Measurements from ENCODE around the gene IDUA. TPM values are rescaled to one million over a fixed set of nuclear protein-coding genes. Genes with fewer than 3 reads are reported as not detected.

Gene IDUA
- 5.9 to 14.8 TPM (median 14.4 TPM) in 5 replicates for total RNA-seq (2022; extraction: Qiagen RNA extraction)

GRCh38 chr4:986879-987623 lies at the start of gene IDUA:
Gene IDUA (plus strand): TSS chr4:987044. CDS start chr4:987085, 41 bp downstream.

GRCh38 chr4:973431-974397 lies 13.1 kb upstream of the IDUA start, which contains the start of gene DGKQ:
Gene DGKQ (minus strand): TSS chr4:973569. CDS start chr4:973482, 87 bp downstream.

GRCh38 chr4:993111-994029 lies 6.5 kb downstream of the IDUA start, which contains the start of gene SLC26A1:
Gene SLC26A1 (minus strand): TSS chr4:993404. CDS start chr4:991703, 1,701 bp downstream.

GRCh38 chr4:1011022-1011665 lies 24.3 kb downstream of the IDUA start, which contains the start of gene FGFRL1:
Gene FGFRL1 (plus strand): TSS chr4:1011626. CDS start chr4:1012486, 860 bp downstream.

Other genes starting within 250 kb of the IDUA start
- 0.38 to 0.86 TPM (median 0.60 TPM) in 5 replicates for gene CPLX1, start 160.9 kb upstream of the IDUA start, total RNA-seq (2022; extraction: Qiagen RNA extraction)
- 34.2 to 53.3 TPM (median 52.0 TPM) in 5 replicates for gene GAK, start 54.7 kb upstream of the IDUA start, total RNA-seq (2022; extraction: Qiagen RNA extraction)
- gene TMEM175, start 54.6 kb upstream of the IDUA start, total RNA-seq (2022; extraction: Qiagen RNA extraction): 6.7 to 10.3 TPM (median 9.6 TPM) in 5 replicates
- 5.2 to 10.2 TPM (median 8.7 TPM) in 5 replicates for gene DGKQ, start 13.5 kb upstream of the IDUA start, total RNA-seq (2022; extraction: Qiagen RNA extraction)
- gene SLC26A1, start 6.4 kb downstream of the IDUA start, total RNA-seq (2022; extraction: Qiagen RNA extraction): 0.10 to 0.34 TPM (median 0.23 TPM) in 5 replicates
- 14.9 to 26.0 TPM (median 22.7 TPM) in 5 replicates for gene FGFRL1, start 24.6 kb downstream of the IDUA start, total RNA-seq (2022; extraction: Qiagen RNA extraction)
- 2.1 to 3.1 TPM (median 2.5 TPM) in 5 replicates for gene RNF212, start 126.5 kb downstream of the IDUA start, total RNA-seq (2022; extraction: Qiagen RNA extraction)
- 0.10 to 0.47 TPM (median 0.20 TPM) in 5 replicates for gene SPON2, start 185.5 kb downstream of the IDUA start, total RNA-seq (2022; extraction: Qiagen RNA extraction)

Data from A549 treated with CORT108297 at 1 μM for 4 hours (cell line).